ENCODE measurements around the gene CCDC112. TPM values are rescaled to one million over a fixed set of nuclear protein-coding genes. Genes with fewer than 3 reads are reported as not detected.
"Not testable (repeated sequence)": the region's sequence is repeated elsewhere in the genome, so short reads cannot be mapped to it uniquely, and the experiment has no call there.

CCDC112 gene
- total and polyA plus RNA-seq, 9 donors, result 1.5 to 5.6 (median 3.1) TPM

- Histone ChIP-seq H3K4me1 (ENCODE audit: insufficient read depth) (no peaks in the 10 kb centered on the region), H3K27ac (no peak overlapping the region), H3K36me3 (no peaks in the 10 kb centered on the region), H3K4me3 (no peak overlapping the region), H3K27me3 (no peaks in the 10 kb centered on the region), H3K9me3 (no peaks in the 10 kb centered on the region)
- TF ChIP-seq CTCF (IDR thresholded peaks at IDR 0.05) (no peak), EP300 (IDR thresholded peaks at IDR 0.05) (no peak), POLR2A (IDR thresholded peaks at IDR 0.05) (no peak)
- intact Hi-C loops (cut with DNase I), result no loop called here
- DNase-seq, result no peak
- 72 to 80% (median 74%) methylated on average over 8 of the region's 8 CpGs for WGBS, 3 donors
Measured at GRCh38 chr5:115329475-115329874, 33.0 kb upstream of the CCDC112 start.

GRCh38 chr5:115328617-115329274 lies 32.3 kb upstream of the CCDC112 start:
- H3K4me1 ChIP-seq (ENCODE audit: insufficient read depth); H3K9me3 ChIP-seq; H3K27ac ChIP-seq; H3K27me3 ChIP-seq; H3K36me3 ChIP-seq; intact Hi-C loops (cut with DNase I); H3K4me3 ChIP-seq; DNase-seq: not testable (repeated sequence)
- WGBS, 3 donors, result 31 to 51% (median 47%) methylated on average over 6 of the region's 6 CpGs

- intact Hi-C loops (cut with DNase I), result no loop called here
- no peaks in the 10 kb centered on the region for H3K9me3 ChIP-seq
- no peak for DNase-seq
- 6 to 18% (median 14%) methylated on average over 3 of the region's 3 CpGs for WGBS, 3 donors
- no peaks in the 10 kb centered on the region for H3K36me3 ChIP-seq
- no peaks in the 10 kb centered on the region for H3K27me3 ChIP-seq
- no peak overlapping the region for H3K27ac ChIP-seq
- no peak overlapping the region for H3K4me3 ChIP-seq
- H3K4me1 ChIP-seq (ENCODE audit: insufficient read depth), result no peaks in the 10 kb centered on the region
- TF ChIP-seq CTCF (IDR thresholded peaks at IDR 0.05), result no peak
Measured at GRCh38 chr5:115325296-115325959, 29.0 kb upstream of the CCDC112 start.

GRCh38 chr5:115324021-115324420 lies 27.6 kb upstream of the CCDC112 start:
- intact Hi-C loops (cut with DNase I), result no loop called here
- DNase-seq, result no peak
- no peaks in the 10 kb centered on the region for H3K4me1 ChIP-seq (ENCODE audit: insufficient read depth)
- no peak overlapping the region for H3K4me3 ChIP-seq
- no peaks in the 10 kb centered on the region for H3K36me3 ChIP-seq
- no peak overlapping the region for H3K27ac ChIP-seq
- H3K9me3 ChIP-seq, result no peaks in the 10 kb centered on the region
- 90 to 94% (median 90%) methylated on average over 2 of the region's 2 CpGs for WGBS, 3 donors
- H3K27me3 ChIP-seq, result no peaks in the 10 kb centered on the region
- TF ChIP-seq EP300 (IDR thresholded peaks at IDR 0.05) (no peak), POLR2A (IDR thresholded peaks at IDR 0.05) (no peak), CTCF (IDR thresholded peaks at IDR 0.05) (no peak)

GRCh38 chr5:115322729-115323128 lies 26.3 kb upstream of the CCDC112 start:
- no peak for TF ChIP-seq EP300 (IDR thresholded peaks at IDR 0.05)
- intact Hi-C loops (cut with DNase I), result no loop called here
- Histone ChIP-seq H3K4me1 (ENCODE audit: insufficient read depth) (no peaks in the 10 kb centered on the region), H3K4me3 (no peak overlapping the region), H3K27ac (no peak overlapping the region), H3K27me3 (no peaks in the 10 kb centered on the region), H3K36me3 (no peaks in the 10 kb centered on the region), H3K9me3 (no peaks in the 10 kb centered on the region)
- WGBS, 3 donors, result 49 to 93% (median 77%) methylated on average over 2 of the region's 2 CpGs
- DNase-seq, result no peak

Data from ovary (tissue), 9 donors.